H7 (cell line): ENCODE data around the gene NELL2. TPM values are rescaled to one million over a fixed set of nuclear protein-coding genes. Genes with fewer than 3 reads are reported as not detected.
"Not testable (repeated sequence)": the region's sequence is repeated elsewhere in the genome, so short reads cannot be mapped to it uniquely, and the experiment has no call there.

Experiments used
- DNase-seq: peaks from one replicate; pipeline ENCODE4 v3.0.0; 2012
- H3K27me3 ChIP-seq: 2 replicates; pipeline ENCODE4 v1.6.0; 2011; ENCODE audit warnings: mild to moderate bottlenecking, low read length; ENCODE audit not compliant: control insufficient read depth, insufficient read depth
- H3K36me3 ChIP-seq: replicated peaks from 2 replicates; pipeline ENCODE4 v1.5.1; 2011; ENCODE audit warnings: low read length; ENCODE audit not compliant: control insufficient read depth, insufficient read depth
- H3K4me3 ChIP-seq: 2 replicates; pipeline ENCODE4 v1.5.1; 2011; ENCODE audit warnings: low read depth, mild to moderate bottlenecking, control low read depth, low read length, moderate library complexity; ENCODE audit not compliant: insufficient read depth
- total RNA-seq: library from RNA; depleted of rRNA; stranded (reverse); fragments of >200 nt; shearing (Covaris generic); gene quantifications from 2 replicates; pipeline ENCODE4 v1.2.3, GENCODE V29; 2014

The NELL2 gene
- total RNA-seq, 1 experiment from 2014 or later = 35.7 TPM

DNA sequence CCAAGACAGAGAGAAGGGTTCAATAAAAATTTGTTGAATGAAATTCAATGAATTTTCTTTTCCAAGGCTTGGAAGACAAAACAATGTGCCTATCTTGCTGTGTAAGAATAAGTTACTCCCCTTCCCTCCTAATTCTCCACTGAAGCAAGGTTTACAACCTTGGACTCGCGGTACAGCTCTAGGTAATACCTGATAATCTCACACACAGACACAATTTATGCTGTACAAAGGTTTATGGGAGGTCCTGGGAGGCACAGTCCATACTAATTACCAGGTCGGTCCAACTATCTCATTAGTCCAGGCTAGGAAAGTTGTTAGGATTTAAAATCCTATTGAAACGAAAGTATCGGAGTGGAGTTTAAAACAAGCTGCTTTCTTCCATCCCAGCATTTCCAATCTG, 42.6 kb downstream of the NELL2 start:
- Histone ChIP-seq H3K36me3 (no peaks in the 10 kb centered on the region), H3K27me3 (no peaks in the 10 kb centered on the region), H3K4me3 (no peak overlapping the region)
- DNase-seq = no peak

DNA sequence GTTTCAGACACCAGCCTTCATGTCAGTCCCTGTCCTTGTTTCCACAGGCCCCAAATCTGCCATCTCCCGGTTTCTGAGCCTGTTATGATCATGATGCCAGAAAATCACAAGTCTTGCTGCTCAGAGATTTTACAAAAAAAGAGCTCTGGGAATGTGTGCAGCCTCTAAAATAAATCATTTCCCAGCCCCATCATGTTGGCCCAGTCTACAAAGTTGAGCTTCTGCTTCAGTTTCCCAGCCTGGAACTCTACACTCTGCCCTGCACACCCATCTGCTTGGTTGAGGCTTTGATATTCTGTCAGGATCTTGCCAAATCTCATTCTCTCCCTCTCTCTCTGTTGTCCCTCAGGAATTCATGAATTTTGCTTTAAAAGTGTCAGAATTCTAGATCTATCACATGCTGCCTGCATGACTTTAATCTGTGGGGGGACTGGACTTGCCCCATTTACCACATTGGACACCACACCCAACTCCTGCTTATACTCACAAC, 45.5 kb downstream of the NELL2 start:
- no peak for DNase-seq
- Histone ChIP-seq H3K27me3 (no peaks in the 10 kb centered on the region), H3K36me3 (no peaks in the 10 kb centered on the region), H3K4me3 (no peak overlapping the region)

DNA sequence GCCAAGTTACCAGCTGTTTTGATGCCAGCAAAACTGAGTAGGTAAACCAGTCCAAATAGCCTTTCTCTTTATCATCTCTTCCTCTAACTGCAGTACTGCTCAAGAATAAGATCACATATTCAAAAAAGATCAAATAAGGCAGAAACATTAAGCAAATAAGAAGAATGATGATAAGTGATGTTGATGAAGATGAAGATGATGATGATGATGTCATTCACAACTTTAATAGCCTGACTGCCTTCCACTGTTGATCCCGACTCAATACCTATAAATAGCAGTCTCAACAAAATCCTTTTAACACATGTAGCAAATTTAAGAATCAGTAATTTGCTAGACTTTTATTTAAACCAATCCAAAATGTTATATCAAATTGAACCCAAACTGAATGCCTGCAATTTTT, 47.1 kb downstream of the NELL2 start:
- no peaks in the 10 kb centered on the region for H3K27me3 ChIP-seq
- H3K4me3 ChIP-seq = no peak overlapping the region
- no peak for DNase-seq
- H3K36me3 ChIP-seq = no peaks in the 10 kb centered on the region

DNA sequence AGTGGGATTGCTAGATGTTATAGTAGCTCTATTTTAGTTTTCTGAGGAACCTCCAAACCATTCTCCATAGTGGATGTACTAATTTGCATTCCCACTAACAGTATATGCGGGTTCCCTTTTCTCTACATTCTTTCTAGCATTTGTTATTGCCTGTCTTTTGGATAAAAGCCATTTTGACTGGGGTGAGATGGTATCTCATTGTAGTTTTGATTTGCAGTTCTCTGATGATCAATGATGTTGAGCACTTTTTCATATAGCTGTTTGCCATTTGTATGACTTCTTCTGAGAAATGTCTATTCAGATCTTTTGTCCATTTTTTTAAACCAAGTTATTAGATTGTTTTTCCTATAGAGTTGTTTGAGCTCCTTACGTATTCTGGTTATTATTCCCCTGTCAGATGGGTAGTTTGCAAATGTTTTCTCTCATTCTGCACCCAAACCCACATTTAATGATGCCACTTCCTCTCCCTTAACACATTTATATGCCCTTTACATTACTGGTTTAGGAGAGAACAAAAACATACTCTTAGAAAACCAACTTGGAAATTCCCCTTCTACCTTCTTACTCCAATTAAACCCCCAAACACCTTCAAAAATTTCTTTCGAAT, 48.2 kb downstream of the NELL2 start:
- Histone ChIP-seq H3K4me3 (no peak overlapping the region), H3K27me3 (no peaks in the 10 kb centered on the region), H3K36me3 (no peaks in the 10 kb centered on the region)
- DNase-seq = no peak

DNA sequence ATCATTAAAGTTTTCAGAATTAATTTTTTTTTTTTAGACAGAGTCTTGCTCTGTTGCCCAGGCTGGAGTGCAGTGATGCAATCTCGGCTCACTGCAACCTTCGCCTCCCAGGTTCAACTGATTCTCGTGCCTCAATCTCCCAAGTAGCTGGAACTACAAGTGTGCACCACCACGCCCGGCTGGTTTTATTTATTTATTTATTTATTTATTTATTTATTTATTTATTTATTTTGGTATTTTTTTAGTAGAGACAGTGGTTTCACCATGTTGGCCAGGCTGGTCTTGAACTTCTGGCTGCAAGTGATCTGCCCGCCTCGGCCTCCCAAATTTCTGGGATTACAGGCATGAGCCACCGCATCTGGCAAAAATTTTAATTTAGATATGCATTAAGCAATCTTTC, 54.4 kb downstream of the NELL2 start:
- DNase-seq, H3K36me3 ChIP-seq, H3K4me3 ChIP-seq, H3K27me3 ChIP-seq: not testable (repeated sequence)

DNA sequence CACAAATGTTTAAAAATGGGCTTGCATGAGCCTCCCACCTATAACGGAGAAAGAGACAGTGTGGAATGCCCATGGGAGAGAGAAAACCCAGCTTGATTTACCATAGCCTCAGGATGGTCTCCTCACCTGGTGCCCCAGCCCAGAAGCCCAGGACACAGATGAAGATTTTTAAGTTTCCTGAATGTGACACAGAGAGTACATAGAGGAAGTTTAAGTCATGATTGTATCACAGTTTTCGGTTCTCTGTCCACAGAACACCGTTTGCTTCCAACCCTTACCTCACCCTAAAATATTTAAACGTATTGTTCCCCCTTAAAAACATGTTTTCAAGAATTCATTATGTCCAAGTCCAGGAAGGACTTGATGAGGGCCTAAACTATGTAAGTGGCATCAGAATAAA, 56.2 kb downstream of the NELL2 start:
- Histone ChIP-seq H3K27me3 (no peaks in the 10 kb centered on the region), H3K4me3 (no peak overlapping the region), H3K36me3 (no peaks in the 10 kb centered on the region)
- no peak for DNase-seq

DNA sequence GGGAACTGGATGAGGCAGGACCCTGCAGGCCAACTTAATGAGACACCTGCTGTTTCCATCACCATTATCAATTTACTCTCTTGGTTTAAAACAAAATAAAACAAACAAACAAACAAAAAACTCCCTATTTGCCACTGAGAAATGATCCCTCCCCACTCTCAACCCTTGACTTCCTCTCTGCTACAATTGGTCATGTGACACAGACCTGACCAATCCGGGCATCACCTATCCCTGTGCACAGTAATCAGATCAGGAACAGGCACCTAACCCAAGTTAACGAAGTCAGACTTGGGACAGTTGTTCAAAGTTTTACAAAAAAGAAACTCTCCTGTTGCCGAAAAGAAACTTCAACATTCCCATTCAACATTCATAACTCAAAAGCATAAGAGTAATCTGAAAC, 58.4 kb downstream of the NELL2 start:
- H3K27me3 ChIP-seq = no peaks in the 10 kb centered on the region
- DNase-seq = no peak
- no peak overlapping the region for H3K4me3 ChIP-seq
- no peaks in the 10 kb centered on the region for H3K36me3 ChIP-seq

DNA sequence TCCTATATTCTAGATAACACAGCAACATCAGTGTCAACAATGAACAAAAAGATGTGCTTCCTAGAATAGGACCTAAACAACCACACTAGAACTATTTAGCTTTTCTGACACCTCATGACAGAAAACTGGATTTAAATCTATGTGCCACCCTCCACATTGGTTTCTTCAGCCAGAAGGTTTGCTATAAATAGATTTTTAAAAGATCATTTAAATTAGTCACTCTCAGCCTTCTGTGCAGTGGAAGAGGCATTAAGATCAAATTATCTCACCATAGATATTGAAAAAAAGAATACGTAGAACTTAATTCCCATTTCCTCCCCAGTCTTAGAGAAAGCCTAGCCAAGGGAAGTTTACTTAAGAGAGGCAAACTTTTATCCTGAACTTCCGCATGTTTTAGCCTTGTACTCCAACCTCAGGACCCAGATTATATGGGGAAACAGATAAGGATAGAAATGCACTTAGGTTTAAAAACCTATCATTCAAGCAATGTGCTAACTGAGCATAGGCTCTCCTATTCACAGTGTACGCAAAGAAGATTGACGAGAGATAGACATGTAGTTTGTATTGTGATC, 59.6 kb downstream of the NELL2 start:
- no peaks in the 10 kb centered on the region for H3K36me3 ChIP-seq
- no peak for DNase-seq
- no peak overlapping the region for H3K4me3 ChIP-seq
- no peaks in the 10 kb centered on the region for H3K27me3 ChIP-seq

GRCh38 chr12:44812062-44812461, 64.1 kb downstream of the NELL2 start:
- Histone ChIP-seq H3K27me3 (no peaks in the 10 kb centered on the region), H3K36me3 (no peaks in the 10 kb centered on the region), H3K4me3 (no peak overlapping the region)
- DNase-seq = no peak

DNA sequence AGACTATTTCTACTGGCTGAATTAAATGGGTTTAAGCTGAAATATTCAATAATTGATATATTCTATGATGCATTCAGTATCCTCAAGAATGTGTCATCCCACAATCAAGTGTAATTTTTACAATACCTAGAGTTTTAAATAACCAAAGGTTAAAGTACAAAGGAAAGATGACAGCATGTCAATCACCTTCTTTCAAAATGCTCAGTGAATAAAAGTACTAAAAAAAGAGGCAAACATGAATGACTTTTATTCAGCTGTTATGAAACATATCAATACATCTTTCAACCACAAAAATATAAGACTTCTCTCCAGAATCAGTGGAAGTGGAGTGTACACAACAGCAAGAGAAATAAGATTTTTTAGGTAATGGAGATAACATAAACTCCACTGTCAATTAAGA, 72.0 kb downstream of the NELL2 start:
- Histone ChIP-seq H3K36me3 (no peaks in the 10 kb centered on the region), H3K27me3 (no peaks in the 10 kb centered on the region), H3K4me3 (no peak overlapping the region)
- DNase-seq = no peak

DNA sequence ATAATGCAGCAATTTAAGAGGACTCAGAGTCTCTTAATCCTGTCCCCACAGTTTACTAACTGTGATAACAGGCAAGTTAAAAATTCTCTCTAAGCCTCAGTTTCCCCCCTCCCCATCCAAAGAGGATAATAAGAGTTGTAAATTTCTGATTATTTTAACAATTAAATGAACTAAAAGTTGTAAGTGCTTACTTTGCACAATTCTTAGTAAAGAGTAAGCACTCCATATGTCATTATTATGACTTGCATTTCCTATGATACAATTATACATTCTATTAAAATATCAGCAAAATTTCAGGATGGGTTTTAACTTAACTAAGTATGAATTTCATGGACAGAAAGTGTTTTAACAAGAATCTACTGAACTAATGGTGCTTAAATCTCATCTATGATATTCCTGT, 80.1 kb downstream of the NELL2 start:
- H3K36me3 ChIP-seq = no peaks in the 10 kb centered on the region
- no peak overlapping the region for H3K4me3 ChIP-seq
- no peak for DNase-seq
- H3K27me3 ChIP-seq = no peaks in the 10 kb centered on the region

DNA sequence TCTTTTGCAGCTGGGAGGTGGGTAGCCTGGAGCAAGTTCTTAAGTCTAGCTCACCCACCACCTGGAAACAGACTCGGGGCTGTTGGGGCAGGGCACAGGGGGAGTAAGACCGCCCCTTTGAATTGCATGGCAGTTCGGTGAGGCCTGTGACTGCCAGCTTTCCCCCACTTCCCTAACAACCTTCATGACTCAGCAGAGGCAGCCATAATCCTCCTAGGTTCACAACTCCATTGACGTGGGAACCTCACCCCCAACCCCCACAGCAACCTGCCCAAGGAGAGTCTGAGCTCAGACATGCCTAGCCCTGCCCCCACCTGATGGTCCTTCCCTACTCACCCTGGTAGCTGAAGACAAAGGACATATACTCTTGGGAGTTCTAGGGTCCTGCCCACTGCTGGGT, 87.4 kb downstream of the NELL2 start:
- no peak overlapping the region for H3K4me3 ChIP-seq
- no peaks in the 10 kb centered on the region for H3K36me3 ChIP-seq
- H3K27me3 ChIP-seq = no peaks in the 10 kb centered on the region
- no peak for DNase-seq

DNA sequence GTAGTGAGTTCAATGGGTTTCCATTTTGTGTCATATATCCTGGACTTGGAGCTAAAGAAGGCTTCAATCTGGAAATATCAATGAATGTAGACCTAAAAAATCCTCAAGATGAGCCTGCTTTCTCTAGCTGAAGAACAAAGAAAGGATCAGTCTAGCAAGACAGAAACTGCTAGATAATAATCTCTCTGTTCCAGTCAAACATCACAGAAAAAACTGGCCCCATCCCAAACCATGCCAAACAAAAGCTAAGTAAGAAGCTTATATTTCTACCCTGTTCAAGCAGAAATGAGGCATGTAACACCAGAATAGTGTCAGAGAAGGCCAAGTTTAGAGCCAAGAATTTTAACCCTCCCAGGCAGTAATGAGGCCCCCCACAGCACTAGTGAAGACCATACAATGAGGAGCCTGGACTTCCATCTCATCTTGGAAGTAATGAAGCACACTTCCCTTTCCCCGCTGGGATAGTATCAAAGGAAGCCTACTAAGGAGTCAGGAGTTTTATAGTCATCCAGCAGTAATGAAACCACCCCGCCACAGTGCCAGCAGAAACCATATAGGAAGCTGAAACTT, 95.8 kb downstream of the NELL2 start:
- DNase-seq = no peak
- H3K36me3 ChIP-seq = no peaks in the 10 kb centered on the region
- no peak overlapping the region for H3K4me3 ChIP-seq
- no peaks in the 10 kb centered on the region for H3K27me3 ChIP-seq

- DNase-seq = no peak
- Histone ChIP-seq H3K36me3 (no peaks in the 10 kb centered on the region), H3K27me3 (no peaks in the 10 kb centered on the region), H3K4me3 (no peak overlapping the region)
Measured at GRCh38 chr12:44779766-44780165, 96.3 kb downstream of the NELL2 start.

DNA sequence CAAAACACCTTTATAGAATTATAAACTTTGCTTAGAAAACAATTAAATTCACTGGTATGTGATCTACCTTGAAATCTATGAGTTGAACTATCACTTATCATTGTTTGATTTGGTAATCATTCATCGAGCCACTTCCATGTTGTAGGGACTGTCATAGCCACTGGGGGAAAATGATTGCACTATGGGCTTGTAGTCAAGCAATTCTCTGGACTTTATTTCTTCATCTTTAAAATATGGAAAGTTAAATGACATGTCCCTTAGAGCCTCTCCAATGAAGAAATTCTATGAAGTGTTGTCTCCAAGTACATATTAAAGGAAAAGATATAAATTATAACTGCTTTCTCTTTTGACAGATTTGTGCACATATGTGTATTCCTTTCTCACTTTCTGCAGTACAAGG, 97.3 kb downstream of the NELL2 start:
- Histone ChIP-seq H3K27me3 (no peaks in the 10 kb centered on the region), H3K4me3 (no peak overlapping the region), H3K36me3 (no peaks in the 10 kb centered on the region; the same call in 1 of the 2 replicates)
- no peak for DNase-seq
